Astrocyte (in vitro differentiated cells and primary cell): ENCODE data around the gene SSX2IP. TPM values are rescaled to one million over a fixed set of nuclear protein-coding genes. Genes with fewer than 3 reads are reported as not detected.

Experiments used
- DNase-seq: peaks from one replicate; pipeline ENCODE4 v3.0.0-alpha.2; 2010; ENCODE audit warnings: low read depth
- FAIRE-seq: peaks from 2 replicates; lab custom pipeline; 2011; peaks lifted over from hg19 to GRCh38; lab: Jason Lieb, UNC
- H2AFZ ChIP-seq: 2 replicates; pipeline ENCODE4 v1.6.0; 2012; ENCODE audit warnings: low read depth, low read length, inconsistent platforms
- H3K27ac ChIP-seq: 2 replicates; pipeline ENCODE4 v1.5.1; 2011; ENCODE audit warnings: low read depth, low read length, inconsistent platforms
- H3K27me3 ChIP-seq: 2 replicates; pipeline ENCODE4 v1.6.0; 2011; ENCODE audit warnings: low read length, inconsistent platforms; ENCODE audit not compliant: insufficient read depth
- H3K36me3 ChIP-seq: 2 replicates; pipeline ENCODE4 v1.5.1; 2011; ENCODE audit warnings: low read length, inconsistent platforms; ENCODE audit not compliant: insufficient read depth
- H3K4me1 ChIP-seq: 2 replicates; pipeline ENCODE4 v1.5.1; 2011; ENCODE audit warnings: low read length, inconsistent platforms; ENCODE audit not compliant: insufficient read depth
- H3K4me2 ChIP-seq: 2 replicates; pipeline ENCODE4 v1.6.0; 2012; ENCODE audit warnings: low read length, inconsistent platforms
- H3K4me3 ChIP-seq: 2 replicates; pipeline ENCODE4 v1.5.1; 2011; ENCODE audit warnings: low read depth, mild to moderate bottlenecking, low read length, inconsistent platforms; ENCODE audit not compliant: insufficient read depth
- H3K79me2 ChIP-seq: 2 replicates; pipeline ENCODE4 v1.6.0; 2012; ENCODE audit warnings: mild to moderate bottlenecking, low read length, inconsistent platforms; ENCODE audit not compliant: insufficient read depth
- H3K9ac ChIP-seq: 2 replicates; pipeline ENCODE4 v1.6.0; 2012; ENCODE audit warnings: mild to moderate bottlenecking, low read length, inconsistent platforms
- H3K9me3 ChIP-seq: 2 replicates; pipeline ENCODE4 v1.5.1; 2012; ENCODE audit warnings: low read depth, mild to moderate bottlenecking, low read length, inconsistent platforms; ENCODE audit not compliant: insufficient read depth
- H4K20me1 ChIP-seq: 2 replicates; pipeline ENCODE4 v1.6.0; 2012; ENCODE audit warnings: low read length, inconsistent platforms; ENCODE audit not compliant: insufficient read depth
- H3K27ac Mint-ChIP-seq: one replicate; pipeline ENCODE4 v1.8.0; 2021; ENCODE audit warnings: mild to moderate bottlenecking, mixed read lengths; ENCODE audit not compliant: unreplicated experiment
- H3K27me3 Mint-ChIP-seq: one replicate; pipeline ENCODE4 v1.8.0; 2021; ENCODE audit warnings: low read depth, mixed read lengths; ENCODE audit not compliant: unreplicated experiment
- H3K36me3 Mint-ChIP-seq: one replicate; pipeline ENCODE4 v1.8.0; 2021; ENCODE audit warnings: low read depth, mixed read lengths; ENCODE audit not compliant: unreplicated experiment
- H3K4me1 Mint-ChIP-seq: one replicate; pipeline ENCODE4 v1.8.0; 2021; ENCODE audit warnings: low read depth, mixed read lengths; ENCODE audit not compliant: unreplicated experiment
- H3K4me3 Mint-ChIP-seq: one replicate; pipeline ENCODE4 v1.8.0; 2021; ENCODE audit warnings: mild to moderate bottlenecking, moderate library complexity, mixed read lengths; ENCODE audit not compliant: unreplicated experiment
- H3K9me3 Mint-ChIP-seq: one replicate; pipeline ENCODE4 v1.8.0; 2021; ENCODE audit warnings: mild to moderate bottlenecking, mixed read lengths; ENCODE audit not compliant: unreplicated experiment
- CTCF ChIP-seq: IDR thresholded peaks from 2 replicates; pipeline ENCODE4 v1.5.1; 2011; ENCODE audit warnings: low read depth, mild to moderate bottlenecking, inconsistent platforms, low read length, moderate library complexity; ENCODE audit not compliant: insufficient read depth
- EZH2 ChIP-seq: IDR thresholded peaks from 2 replicates; pipeline ENCODE4 v1.6.1; 2012; ENCODE audit warnings: mild to moderate bottlenecking, low read length, inconsistent platforms; ENCODE audit not compliant: insufficient read depth
- total RNA-seq: library from RNA; stranded (reverse); gene quantifications from 2 replicates; pipeline ENCODE4 v1.2.1, GENCODE V29; 2021

The SSX2IP gene
- total RNA-seq, 1 donor from 2014 or later = 13.4 TPM

- Mint-ChIP-seq H3K27me3 (peaks cover 7% of the 10 kb centered on the region), H3K27ac (no peak overlapping the region), H3K36me3 (no peaks in the 10 kb centered on the region), H3K4me1 (peaks cover 16% of the 10 kb centered on the region), H3K4me3 (peak overlapping the region; percentile 15), H3K9me3 (no peaks in the 10 kb centered on the region)
- Histone ChIP-seq H3K4me1 (peaks cover 16% of the 10 kb centered on the region), H3K27ac (no peak overlapping the region), H3K4me3 (no peak overlapping the region), H3K9me3 (no peaks in the 10 kb centered on the region), H3K4me2 (no peak overlapping the region), H3K9ac (no peak overlapping the region), H3K79me2 (no peaks in the 10 kb centered on the region), H4K20me1 (no peaks in the 10 kb centered on the region), H3K27me3 (no peaks in the 10 kb centered on the region), H2AFZ (no peak overlapping the region), H3K36me3 (no peaks in the 10 kb centered on the region)
- FAIRE-seq (no peak), DNase-seq (no peak)
- no peak for TF ChIP-seq EZH2
- TF ChIP-seq CTCF = no peak
Measured at GRCh38 chr1:84621553-84621952, 68.7 kb downstream of the SSX2IP start.

GRCh38 chr1:84620720-84621313 lies 69.4 kb downstream of the SSX2IP start:
- H3K27me3 ChIP-seq = no peaks in the 10 kb centered on the region
- H3K36me3 ChIP-seq = no peaks in the 10 kb centered on the region
- Mint-ChIP-seq H3K4me3 (peak overlapping the region; percentile 91), H3K4me1 (peaks cover 16% of the 10 kb centered on the region), H3K27me3 (peaks cover 6% of the 10 kb centered on the region), H3K9me3 (no peaks in the 10 kb centered on the region), H3K36me3 (no peaks in the 10 kb centered on the region), H3K27ac (peak overlapping the region; percentile 94)
- peak overlapping the region; percentile 89 for H3K27ac ChIP-seq
- TF ChIP-seq EZH2 (no peak), CTCF (peak; percentile 33)
- FAIRE-seq (no peak), DNase-seq (peak; percentile 33)
- peak overlapping the region; percentile 97 for H2AFZ ChIP-seq
- H3K4me3 ChIP-seq = peak overlapping the region; percentile 69
- H3K4me1 ChIP-seq = peaks cover 16% of the 10 kb centered on the region
- H3K9me3 ChIP-seq = no peaks in the 10 kb centered on the region
- no peaks in the 10 kb centered on the region for H3K79me2 ChIP-seq
- peak overlapping the region; percentile 76 for H3K9ac ChIP-seq
- H3K4me2 ChIP-seq = peak overlapping the region; percentile 83
- H4K20me1 ChIP-seq = no peaks in the 10 kb centered on the region
